NCI-H2029 treated with DMSO at 0.1 percent for 48 hours (cell line): ENCODE data around the gene MAGED4.
"Not testable (repeated sequence)": the region's sequence is repeated elsewhere in the genome, so short reads cannot be mapped to it uniquely, and the experiment has no call there.

Experiments
- DNase-seq: peaks from one replicate; lab custom pipeline; 2025; lab: John Stamatoyannopoulos, UW

The MAGED4 gene, protein sequence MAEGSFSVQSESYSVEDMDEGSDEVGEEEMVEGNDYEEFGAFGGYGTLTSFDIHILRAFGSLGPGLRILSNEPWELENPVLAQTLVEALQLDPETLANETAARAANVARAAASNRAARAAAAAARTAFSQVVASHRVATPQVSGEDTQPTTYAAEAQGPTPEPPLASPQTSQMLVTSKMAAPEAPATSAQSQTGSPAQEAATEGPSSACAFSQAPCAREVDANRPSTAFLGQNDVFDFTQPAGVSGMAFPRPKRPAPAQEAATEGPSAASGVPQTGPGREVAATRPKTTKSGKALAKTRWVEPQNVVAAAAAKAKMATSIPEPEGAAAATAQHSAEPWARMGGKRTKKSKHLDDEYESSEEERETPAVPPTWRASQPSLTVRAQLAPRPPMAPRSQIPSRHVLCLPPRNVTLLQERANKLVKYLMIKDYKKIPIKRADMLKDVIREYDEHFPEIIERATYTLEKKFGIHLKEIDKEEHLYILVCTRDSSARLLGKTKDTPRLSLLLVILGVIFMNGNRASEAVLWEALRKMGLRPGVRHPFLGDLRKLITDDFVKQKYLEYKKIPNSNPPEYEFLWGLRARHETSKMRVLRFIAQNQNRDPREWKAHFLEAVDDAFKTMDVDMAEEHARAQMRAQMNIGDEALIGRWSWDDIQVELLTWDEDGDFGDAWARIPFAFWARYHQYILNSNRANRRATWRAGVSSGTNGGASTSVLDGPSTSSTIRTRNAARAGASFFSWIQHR

DNA sequence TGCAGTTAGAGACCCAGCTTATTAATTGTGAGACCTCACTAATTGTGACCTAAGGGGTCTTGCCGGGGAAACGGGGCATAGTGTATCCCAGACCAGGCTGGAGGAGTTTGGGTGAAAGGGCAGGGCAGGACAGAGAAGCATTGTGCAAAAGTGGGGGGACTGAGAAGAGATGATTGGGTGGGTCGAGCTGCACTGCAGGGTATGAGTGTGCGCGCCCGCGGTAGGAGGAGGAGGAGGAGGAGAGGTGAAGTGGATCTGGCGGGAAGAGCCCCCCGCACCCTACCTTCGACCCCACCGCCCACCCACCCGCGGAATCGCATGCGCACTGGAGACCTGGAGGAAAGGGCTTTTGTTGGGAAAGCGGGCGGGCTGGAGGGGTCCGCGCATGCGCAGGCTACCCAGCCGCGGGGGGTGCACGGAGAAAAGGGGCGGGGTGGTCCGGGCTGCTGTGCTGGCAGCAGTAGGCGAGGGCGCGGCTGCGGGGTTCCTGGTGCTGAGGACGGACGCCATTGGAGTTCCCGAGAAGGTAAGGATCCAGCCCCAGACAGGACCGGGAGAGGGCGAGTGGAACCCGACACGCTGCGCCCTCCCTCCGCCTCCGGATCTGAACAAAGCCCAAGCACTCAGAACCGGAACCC is at the start of gene MAGED4:
Gene MAGED4 (plus strand): TSS at position 449 of the 638 bp plus-strand sequence. CDS start 1,035 bp downstream, outside the sequence.
- not testable (repeated sequence) for DNase-seq

DNA sequence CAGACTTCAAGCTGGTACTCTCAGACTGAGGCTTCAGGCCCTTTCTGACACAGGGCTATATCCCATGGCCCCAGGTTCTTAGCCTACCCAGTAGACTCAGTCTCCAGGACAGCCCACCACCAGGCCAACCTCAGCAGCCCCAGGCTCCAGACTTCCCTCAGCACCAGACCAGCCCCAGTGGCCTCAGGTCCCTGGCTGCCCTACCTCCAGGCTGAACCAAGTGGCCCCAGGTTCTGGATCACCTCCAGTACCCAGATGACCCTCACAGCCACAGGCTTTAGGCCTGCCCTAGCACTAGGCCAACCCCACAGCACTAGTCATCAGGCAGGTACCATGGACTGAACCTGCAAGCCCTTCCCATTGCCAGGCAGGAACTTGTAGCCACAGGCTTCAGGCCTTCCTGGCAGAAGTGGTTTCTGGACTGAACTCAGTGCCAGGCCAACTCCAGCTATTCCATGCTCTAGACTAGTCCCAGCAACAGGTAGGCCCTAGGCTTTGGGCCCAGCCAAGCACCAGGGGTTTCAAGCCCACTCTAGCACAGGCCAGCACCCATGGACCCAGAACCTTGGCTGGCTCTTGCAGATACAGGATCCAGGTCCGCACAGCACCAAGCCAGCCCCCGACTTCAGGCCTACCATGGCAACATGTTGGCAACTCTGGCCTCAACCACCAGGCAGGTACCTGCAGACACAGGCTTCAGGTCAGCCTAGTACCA is 45.7 kb upstream of the MAGED4 start:
- no peak for DNase-seq

DNA sequence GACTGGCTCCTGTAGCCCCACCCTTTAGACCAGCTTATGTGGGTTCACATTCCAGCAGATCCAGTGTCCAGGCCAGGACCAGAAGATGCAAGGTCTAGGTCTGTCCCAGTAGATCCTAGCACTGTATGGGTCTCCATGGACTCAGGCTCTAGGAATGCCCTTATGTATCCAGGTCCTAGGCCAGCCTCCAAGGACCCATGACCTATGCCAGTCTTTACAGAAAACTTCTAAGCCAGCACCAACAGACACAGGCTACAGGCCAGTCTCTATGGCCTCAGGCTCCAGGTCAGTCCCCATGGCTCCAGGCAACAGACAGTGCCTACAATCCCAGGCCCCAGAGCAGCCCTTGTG is 45.2 kb upstream of the MAGED4 start:
- DNase-seq: no peak

DNA sequence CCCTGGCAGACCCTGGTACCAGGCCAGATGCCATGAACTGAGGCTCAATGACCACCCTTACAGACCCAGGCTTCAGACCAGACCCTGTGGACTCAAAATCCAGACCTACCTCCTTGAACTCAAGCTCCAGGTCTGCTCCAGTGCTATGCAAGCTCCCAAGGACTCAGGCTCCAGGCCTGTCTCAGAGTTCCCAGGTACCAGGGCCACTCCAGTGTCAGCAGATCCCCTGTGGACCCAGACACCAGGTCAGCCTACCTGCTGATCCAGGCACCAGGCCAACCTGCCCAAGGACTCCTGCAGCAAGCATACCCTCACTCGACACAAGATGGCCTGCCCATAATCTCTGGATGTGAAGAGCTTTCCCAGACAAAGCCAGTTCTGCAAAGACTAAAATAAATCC is 44.7 kb upstream of the MAGED4 start:
- DNase-seq: no peak

DNA sequence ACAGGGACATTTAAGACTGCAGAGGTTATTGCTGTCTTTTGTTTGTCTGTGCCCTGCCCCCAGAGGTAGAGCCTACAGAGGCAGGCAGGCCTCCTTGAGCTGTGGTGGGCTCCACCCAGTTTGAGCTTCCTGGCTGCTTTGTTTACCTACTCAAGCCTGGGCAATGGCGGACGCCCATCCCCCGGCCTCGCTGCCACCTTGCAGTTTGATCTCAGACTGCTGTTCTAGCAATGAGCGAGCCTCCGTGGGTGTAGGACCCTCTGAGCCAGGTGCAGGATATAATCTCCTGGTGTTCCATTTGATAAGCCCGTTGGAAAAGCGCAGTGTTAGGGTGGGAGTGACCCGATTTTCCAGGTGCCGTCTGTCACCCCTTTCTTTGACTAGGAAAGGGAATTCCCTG is 34.0 kb upstream of the MAGED4 start:
- not testable (repeated sequence) for DNase-seq

DNA sequence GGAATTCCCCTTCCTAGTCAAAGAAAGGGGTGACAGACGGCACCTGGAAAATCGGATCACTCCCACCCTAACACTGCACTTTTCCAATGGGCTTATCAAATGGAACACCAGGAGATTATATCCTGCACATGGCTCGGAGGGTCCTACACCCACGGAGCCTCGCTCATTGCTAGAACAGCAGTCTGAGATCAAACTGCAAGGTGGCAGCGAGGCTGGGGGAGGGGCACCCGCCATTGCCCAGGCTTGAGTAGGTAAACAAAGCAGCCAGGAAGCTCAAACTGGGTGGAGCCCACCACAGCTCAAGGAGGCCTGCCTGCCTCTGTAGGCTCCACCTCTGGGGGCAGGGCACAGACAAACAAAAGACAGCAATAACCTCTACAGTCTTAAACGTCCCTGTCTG is 24.5 kb upstream of the MAGED4 start:
- not testable (repeated sequence) for DNase-seq

DNA sequence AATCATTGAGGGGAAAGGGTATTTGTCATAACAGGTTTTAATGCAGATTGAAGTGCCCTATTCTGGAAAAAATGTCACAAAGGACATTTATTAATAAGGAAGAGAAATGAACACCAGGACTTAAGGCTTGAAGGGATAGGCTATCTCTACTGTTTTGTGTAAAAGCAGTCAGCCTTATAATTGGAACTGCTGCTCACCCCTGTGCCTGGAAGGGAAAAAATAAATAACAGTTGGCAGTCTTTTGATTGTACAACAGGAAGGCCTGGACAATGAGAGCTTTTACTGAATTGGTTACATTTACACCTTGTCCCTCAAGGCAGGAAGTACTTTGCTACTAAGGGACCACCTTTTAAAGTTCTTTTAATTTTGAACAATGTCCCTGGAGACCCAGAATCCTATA is 17.8 kb upstream of the MAGED4 start:
- DNase-seq: no peak

DNA sequence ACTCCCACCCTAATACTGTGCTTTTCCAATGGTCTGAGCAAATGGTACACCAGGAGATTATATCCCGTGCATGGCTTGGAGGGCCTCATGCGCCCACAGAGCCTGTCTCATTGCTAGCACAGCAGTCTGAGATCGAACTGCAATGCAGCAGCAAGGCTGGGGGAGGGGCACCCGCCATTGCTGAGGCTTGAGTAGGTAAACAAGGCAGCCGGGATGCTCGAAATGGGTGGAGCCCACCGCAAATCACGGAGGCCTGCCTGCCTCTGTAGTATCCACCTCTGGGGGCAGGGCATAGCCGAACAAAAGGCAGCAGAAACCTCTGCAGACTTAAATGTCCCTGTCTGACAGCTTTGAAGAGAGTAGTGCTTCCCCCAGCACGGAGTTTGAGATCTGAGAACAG is 13.6 kb upstream of the MAGED4 start:
- DNase-seq: not testable (repeated sequence)

DNA sequence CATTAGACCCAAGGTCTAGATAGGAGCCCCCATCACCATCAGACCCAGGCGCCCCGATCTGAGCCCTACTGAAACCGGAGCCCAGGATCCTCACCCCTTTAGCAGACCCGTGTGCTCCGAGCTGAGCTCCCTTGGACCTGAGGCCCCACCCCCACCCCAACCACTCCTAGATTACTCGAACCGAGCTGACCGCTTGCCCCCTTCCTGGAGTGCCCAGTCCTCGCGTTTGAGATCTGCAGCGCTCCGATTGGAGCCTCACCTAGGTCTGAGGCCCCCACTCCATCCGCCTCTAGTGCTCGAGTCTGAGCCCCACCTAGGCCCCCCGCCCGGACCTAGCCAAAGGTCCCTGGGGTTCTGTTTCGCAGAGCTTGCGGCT is 378 bp downstream of the MAGED4 start:
- DNase-seq: not testable (repeated sequence)

DNA sequence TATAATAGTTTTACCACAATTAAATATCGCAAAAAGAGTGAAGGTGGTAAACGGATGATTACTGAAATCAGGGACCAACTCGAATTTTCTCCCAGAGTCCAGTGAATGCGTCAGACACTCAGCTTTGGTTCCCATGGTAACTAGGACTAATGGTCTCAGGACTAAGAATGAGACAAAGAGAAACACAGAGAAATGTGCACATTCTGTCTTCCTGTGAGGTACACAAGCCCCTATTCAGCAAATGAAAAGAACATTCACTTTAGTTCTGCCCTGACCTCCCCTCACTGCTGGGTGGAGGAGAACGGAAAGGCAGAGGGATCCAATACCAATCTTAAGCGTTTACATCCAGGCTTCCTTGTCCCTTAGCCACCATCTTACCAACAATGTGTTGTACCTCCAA is 26.7 kb downstream of the MAGED4 start:
- DNase-seq: not testable (repeated sequence)

DNA sequence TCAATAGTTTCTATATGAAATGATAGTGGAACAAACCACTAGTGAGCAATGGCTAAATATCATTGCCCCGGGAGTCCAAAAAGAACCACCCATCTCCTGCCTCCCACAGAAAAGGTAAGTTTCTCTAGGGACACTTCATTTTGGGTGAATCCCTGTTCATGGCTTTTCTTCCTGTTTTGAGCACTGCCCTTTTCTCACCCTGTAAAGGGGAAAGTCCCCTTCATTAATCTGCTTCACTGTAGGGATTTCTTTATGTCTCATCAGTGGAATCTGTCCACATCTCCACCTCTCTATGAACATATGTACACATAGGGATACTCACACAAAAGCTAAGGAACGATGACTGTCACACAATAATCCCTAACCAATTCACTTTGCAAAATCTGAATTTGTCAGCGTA is 28.6 kb downstream of the MAGED4 start:
- DNase-seq: no peak

DNA sequence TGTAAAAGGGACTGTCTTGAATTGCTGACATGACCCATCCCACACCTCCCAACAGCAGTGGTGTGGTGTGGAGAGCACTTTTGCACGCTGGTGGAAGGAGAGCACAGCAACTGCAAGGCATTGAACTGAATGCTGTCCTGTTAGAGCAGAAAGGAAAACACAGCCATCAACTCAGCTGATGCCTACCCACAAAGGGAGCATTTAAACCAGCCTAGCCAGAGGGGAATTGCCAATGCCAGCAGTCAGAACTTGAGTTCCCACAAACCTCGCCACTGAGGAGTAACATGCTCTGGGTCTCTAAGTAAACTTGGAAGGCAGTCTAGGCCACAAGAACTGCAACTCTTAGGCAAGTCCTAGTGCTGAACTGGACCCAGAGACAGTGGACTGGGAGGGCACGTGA is 31.9 kb downstream of the MAGED4 start:
- DNase-seq: no peak

DNA sequence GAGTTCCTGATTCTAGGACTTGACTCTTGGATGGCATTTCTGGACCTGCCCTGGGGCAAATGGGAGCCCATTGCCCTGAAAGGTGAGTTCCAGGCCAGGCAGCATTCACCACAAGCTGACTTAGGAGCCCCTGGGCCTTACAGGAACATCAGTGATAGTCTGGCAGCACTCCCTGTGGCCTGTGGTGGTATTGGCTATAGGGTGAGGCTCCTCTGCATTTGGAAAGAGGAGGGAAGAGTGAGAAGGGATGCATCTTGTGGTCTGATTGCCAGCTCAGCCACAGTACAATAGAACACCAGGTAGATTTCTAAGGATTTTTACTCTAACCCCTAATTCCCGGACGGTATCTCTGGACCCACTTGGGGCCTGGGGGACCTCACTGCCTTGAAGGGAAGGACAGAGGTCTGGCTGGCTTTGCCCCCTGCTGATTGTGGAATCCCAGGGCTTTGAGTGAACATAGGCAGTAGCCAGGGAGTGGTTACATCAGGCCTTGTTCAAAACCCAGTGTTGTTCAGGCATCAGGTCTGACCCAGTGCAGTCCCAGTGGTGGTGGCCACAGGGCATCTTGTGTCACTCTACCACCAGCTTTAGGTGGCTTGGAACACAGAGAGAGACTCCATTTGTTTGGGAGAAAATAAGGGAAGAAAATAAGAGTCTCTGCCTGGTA is 32.9 kb downstream of the MAGED4 start:
- no peak for DNase-seq

DNA sequence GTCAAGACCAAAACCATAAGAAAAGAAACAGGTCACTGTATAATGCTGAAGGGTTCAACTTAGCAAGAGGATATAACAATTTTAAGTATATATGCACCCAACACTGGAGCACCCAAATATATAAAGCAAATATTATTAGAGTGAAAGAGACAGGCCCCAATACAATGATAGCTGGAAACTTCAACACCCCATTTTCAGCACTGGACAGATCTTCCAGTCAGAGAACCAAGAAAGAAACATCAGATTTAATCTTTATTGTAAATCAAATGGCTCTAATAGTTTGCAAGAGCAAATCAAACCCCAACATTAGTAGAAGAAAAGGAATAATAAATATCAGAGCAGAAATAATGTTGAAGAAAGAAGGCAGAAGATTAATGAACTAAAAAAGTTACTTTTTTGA is 36.2 kb downstream of the MAGED4 start:
- DNase-seq: no peak
